ENCODE data around the gene CNTNAP2. TPM values are rescaled to one million over a fixed set of nuclear protein-coding genes. Genes with fewer than 3 reads are reported as not detected.
A peak's percentile ranks its signal among the peaks of the same experiment; 100 is the strongest.

CNTNAP2 gene
- total and polyA plus RNA-seq, 2 of the 4 experiments (the other 2 are of a cell fraction), result not detected

DNA sequence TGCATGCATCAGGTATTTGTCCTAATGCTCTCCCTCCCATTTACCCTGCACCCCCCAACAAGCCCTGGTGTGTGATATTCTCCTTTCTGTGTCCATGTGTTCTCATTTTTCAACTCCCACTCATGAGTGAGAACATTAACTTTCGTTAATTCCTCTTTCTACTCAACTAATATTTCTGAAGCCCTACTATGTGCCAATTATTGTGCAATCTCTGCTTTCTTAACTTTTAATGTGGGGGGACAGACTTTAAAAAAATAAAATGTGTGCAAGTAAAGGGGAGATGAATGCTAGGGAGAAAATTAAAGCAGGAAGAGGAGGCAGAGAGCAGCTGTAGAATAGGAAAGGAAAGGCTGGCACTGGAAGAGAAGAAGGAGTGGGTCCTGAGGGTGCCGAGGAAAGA is 1520.0 kb downstream of the CNTNAP2 start:
- Histone ChIP-seq H2AFZ (replicated peaks; ENCODE audit: low read length, poor library complexity) (no peak overlapping the region), H2AK5ac (ENCODE audit: low read depth, low read length) (no peak overlapping the region), H3K27ac (ENCODE audit: insufficient read depth, low read length) (no peak overlapping the region), H2BK20ac (ENCODE audit: low read depth, low read length) (no peak overlapping the region), H3K18ac (ENCODE audit: low read depth, low read length) (no peak overlapping the region), H3K79me1 (ENCODE audit: low read depth in 1 of 2, low read length in 2 of 2) (no peaks in the 10 kb centered on the region), H2BK15ac (ENCODE audit: low read depth, low read length) (no peak overlapping the region), H3K23ac (ENCODE audit: low read depth, low read length) (no peak overlapping the region), H3K36me3 (ENCODE audit: control insufficient read depth, insufficient read depth, low read length) (no peaks in the 10 kb centered on the region), H3K4me2 (ENCODE audit: low read depth, low read length) (no peak overlapping the region), H3K56ac (ENCODE audit: extremely low read depth, insufficient read depth, low read length) (no peak overlapping the region), H3K4ac (ENCODE audit: low read depth, low read length) (no peak overlapping the region), H3K4me1 (ENCODE audit: control insufficient read depth, insufficient read depth, low read length) (no peaks in the 10 kb centered on the region), H3K9me3 (ENCODE audit: control insufficient read depth, insufficient read depth, low read length) (peaks cover 6% of the 10 kb centered on the region), H3K14ac (replicated peaks; ENCODE audit: low read depth, low read length) (no peak overlapping the region), H2BK5ac (ENCODE audit: low read depth, low read length, poor library complexity, severe bottlenecking) (no peak overlapping the region), H3K4me3 (ENCODE audit: insufficient read depth, low read depth, low read length) (no peak overlapping the region), H3K9ac (ENCODE audit: low read depth, low read length) (no peak overlapping the region), H2AK9ac (replicated peaks; ENCODE audit: low read depth, low read length, poor library complexity) (no peak overlapping the region), H3K9me1 (ENCODE audit: insufficient read depth, low read length) (no peaks in the 10 kb centered on the region), H4K91ac (ENCODE audit: insufficient read depth, low read depth, low read length) (no peak overlapping the region), H4K5ac (ENCODE audit: low read depth, low read length) (no peak overlapping the region), H4K20me1 (ENCODE audit: insufficient read depth, low read length) (no peaks in the 10 kb centered on the region), H3K27me3 (ENCODE audit: control insufficient read depth, insufficient read depth, low read length) (no peaks in the 10 kb centered on the region), H2BK120ac (ENCODE audit: low read depth, low read length) (no peak overlapping the region), H4K8ac (ENCODE audit: low read depth in 2 of 2, low read length in 2 of 2) (no peak overlapping the region)
- TF ChIP-seq MAFK (IDR thresholded peaks at IDR 0.05; ENCODE audit: low read depth, low read length) (no peak), CEBPB (IDR thresholded peaks at IDR 0.05; ENCODE audit: low read depth, low read length) (peak; percentile 57)
- WGBS, 2 experiments (ENCODE audit: extremely low coverage in 2 of 2, insufficient read length in 1 of 2), result 29% methylated on average over 1 of the region's 2 CpGs; no CpG with 5 or more reads in 1 of the 2 experiments
- dilution Hi-C loops (cut with HindIII; ENCODE audit: low sequenced_read_pairs, unreplicated experiment), result no loop called here
- DNase-seq, result no peak
- POLR2A ChIA-PET (ENCODE audit: unreplicated experiment), result no interaction called here
- BruUV-seq (replicated peaks), result no TSS peak
- CTCF ChIA-PET, result no interaction called here
- in situ Hi-C loops (cut with MboI; ENCODE audit: low sequenced_read_pairs), result no loop called here
- ATAC-seq (ENCODE audit: low read depth), result no peak
- intact Hi-C loops (cut with micrococcal nuclease), result no loop called here
